Measurements from ENCODE around the gene SLC8A1.
"Not testable (repeated sequence)": the region's sequence is repeated elsewhere in the genome, so short reads cannot be mapped to it uniquely, and the experiment has no call there.

The SLC8A1 gene

DNA sequence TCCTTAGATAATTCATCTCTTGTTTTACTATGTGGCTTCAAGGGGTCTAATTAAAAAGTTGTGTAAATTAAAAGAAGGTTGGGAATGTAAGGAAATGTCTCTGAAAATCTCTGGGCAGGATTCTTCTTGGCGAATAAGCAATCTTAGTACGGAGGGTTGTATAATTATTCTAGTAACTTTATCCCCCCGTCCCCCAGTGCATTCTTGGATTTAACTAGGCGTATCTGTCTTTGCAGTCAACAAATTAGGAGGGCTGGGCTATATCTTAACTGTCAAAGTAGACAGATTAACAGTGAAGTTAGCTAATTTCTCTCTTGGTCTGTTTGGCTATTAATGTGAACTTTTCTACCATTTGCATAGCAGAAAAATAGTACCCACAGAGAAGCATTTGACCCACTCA is 343.0 kb downstream of the SLC8A1 start:
- DNase-seq (ENCODE audit: low spot score): no peak

DNA sequence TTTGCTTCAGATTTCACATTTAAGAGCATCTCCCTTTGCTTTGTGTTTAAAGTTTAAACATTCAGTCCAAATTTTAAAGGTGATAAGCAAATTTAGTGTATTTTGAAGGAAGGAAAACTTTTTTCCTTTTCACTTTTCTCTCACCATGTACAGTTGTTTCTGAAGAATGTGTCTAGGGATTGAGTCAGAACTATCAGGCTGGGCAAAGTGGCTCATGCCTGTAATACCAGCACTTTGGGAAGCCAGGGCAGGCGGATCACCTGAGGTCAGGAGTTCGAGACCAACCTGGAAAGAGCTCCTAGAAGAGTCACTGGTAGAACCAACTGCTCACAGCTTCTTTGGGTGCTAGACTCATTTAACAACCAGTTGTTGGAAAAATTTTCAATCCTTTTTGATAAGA is 345.8 kb downstream of the SLC8A1 start:
- DNase-seq (ENCODE audit: low spot score): no peak

DNA sequence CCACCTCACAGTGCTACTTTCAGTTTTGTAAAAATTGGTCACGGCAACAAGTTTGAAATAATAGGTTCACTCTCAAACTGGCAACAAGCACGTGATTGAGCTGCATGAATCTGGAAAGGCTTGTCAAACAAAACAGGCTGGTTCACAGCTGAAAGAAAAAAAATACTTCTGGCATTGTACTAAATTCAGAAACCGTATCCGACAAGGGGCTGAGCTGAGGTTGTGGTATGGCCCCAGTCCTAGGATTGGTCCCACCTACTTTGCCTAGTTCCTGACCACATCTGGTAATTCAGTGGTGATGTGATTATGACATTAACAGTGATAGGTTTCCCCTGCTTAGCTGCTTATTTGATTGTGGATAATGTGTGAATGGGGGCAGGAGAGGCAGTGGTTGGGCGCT is 346.3 kb downstream of the SLC8A1 start:
- no peak for DNase-seq (ENCODE audit: low spot score)

DNA sequence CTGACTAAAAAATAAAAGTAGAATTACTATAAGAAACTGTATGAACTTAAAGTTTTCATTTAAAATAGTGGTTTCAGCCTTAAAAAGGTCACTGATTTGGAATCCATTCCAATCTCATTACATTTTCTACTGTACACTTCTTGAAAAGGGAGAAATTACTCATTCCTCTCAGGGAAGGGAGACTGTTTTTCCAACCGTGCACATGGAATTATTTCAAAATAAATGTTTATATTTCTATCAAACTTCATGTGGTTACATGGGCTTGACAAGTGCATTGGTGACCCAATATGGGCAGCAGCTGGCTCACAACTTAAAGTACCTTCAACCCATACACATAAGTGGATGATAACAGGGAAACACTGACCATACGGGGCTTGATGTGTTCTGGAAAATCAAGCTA is 348.3 kb downstream of the SLC8A1 start:
- DNase-seq (ENCODE audit: low spot score): no peak

DNA sequence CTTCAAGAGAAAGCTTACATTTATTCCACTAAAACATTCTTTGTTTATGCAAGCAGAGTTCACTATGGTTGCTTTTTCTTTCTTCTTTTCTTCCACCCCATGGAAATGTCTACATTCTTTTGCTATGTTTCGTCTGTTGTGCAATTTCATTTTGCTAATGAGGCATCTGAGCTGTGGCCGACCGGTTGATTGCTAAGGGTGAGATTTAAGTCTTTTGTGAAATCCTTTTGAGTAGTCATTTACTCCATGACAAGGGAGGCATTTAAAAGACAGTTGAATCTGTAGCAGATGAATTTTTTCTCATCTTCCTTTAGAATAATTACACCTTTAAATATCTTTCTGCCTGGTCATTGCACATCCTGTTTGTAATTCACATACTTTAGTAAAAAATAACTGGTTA is 348.7 kb downstream of the SLC8A1 start:
- no peak for DNase-seq (ENCODE audit: low spot score)

DNA sequence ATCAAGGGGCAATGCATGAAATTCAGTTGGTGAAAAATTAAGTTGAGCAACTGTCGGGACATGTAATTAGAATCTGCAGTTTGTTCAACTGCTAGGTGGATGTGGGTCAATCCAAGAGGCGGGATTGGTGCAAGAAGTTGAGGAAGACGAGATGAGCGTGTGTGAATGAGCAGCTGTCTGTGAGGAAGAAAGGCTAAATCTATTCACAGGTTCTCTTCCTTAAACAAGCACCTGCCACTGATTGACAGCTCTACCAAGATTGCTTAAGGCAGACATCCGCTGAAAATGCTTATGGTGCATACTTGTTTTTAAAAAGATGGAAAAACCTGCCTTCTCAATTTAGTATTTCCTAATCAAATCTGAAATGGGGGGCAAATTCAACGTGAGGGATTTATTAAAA is 349.4 kb downstream of the SLC8A1 start:
- DNase-seq (ENCODE audit: low spot score): no peak

DNA sequence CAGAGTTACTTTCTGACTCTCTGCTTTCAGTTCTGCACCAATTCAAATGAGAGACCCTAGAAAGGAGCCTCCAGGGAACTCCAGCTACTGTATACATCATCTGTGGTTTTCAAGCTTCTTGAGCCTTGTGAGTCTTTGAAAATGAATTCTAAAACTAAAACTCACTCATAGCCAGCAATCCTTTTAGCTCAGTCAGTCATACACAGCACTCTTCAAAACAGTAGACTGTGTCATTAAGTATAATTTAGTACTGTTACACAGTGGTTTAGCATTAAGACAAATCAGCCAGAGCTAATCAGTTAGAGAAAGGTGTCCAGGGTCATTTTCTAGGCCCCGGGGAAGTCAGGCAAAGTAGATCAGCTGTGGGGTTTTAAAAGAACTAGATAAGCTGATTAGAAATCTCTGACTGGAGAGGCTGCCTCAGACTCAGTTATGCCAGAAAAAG is 350.7 kb downstream of the SLC8A1 start:
- no peak for DNase-seq (ENCODE audit: low spot score)

DNA sequence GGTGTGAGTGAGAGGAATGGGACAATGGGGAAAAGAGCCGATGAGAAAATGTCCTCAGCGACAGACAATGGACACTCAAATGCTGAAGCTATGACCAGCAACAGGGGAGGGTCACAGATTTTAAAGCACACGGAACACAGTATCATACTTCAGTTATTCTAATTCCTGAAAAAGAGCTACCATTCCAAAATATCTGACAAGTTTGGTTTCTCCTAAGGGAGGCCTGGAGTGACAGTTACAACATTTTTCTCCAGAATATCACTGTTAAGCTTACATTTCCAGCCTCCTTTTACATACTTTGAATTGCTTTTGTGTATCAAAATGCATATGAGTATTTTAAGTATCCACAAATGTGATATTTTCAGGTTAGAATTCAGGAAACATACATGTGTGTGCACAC is 351.2 kb downstream of the SLC8A1 start:
- DNase-seq (ENCODE audit: low spot score): no peak

DNA sequence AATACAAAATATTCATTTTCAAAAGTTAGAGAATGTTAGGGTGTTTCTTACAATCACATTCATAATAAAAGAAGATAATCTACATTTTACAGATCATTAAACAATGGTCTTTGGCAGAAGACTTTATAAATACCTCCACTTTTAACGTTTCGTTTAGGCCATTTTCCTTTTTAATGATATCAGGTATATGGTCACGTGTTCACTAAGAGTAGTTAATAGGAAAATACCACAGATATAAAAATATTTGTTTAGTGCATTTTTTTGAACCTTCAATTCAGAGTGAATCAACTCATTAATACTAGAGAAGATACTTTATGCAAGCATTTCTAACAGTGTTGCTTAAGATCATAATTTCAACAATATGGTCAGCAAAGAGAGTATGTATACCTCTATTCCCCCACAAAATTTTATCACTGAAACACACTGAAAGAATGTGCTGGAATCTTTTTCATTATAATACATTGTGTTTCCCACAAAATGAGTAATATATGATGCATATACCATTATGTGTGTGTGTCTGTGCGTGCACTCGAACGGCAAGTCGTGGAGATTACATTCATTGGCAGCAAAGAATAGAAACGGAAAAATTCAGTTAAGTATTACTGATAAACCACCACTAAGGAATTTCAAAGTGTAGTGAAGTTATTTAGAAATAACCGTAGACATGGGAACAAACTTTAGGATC is 353.0 kb downstream of the SLC8A1 start:
- DNase-seq (ENCODE audit: low spot score): no peak

DNA sequence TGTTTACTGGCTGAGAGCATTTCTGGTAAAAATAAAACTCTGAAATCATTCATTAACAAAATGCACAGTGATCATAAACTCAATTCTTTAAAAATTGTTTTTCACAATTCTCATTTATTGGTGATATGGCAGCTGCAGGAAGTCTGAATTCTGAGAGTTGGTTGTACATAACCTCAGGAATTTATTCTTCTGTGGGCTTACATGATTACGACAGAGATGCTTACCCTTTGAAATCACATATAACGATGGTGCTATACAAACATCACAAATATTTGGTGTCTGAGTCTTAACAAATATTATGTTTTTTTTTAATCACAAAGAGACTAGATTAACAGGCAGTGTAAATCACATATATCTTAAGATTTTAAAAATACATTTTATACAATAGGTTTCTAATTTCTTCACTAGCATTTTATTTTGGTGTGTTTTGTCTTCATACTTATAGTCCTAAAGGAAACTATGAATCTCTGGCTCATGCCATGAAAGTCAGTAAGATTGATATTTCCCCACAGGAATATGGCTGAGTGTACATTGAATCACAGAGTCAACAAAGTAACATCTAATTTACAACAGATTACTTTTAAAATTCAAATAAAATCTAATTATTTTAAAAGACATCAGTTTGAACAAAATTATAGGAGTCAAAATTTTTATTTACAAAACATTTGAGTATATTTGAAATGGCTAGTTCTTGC is 354.1 kb downstream of the SLC8A1 start:
- no peak for DNase-seq (ENCODE audit: low spot score)

DNA sequence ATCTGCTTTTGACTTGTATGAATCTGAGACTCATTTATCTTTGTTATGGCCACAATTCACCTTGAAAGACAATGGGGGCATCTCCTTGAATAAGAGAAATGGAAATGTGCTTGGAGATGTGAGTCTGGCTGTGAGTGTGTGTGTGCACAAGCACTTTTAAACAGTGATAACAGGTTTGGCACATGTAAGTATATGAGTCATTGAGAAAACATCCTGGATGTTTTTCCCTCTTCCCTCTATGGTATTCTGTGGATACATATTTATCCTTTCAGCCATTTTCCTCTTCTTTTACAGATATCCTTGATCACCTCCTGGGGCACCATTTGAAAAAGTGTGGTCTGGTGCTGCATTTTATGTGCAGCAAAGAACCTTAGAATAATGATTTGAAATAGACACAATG is 355.5 kb downstream of the SLC8A1 start:
- DNase-seq (ENCODE audit: low spot score): no peak

DNA sequence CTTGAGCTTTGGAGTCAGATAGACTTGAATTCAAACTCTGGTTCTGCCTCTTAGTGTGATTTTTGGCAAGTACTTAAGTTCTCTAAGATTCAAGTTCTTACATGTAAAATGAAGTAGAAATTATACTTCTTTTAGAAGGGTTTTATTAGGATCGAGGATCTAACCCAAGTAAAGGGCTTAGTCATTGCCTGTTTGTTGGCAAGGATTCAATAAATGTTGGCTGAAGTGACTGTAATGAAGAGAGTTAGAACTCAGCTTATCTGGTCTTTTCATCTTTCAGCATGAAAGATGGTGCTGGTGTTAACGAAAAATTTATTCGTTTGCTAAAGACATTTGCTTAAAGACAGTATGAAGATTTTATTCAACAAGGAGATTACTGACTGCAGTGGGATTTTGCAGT is 356.9 kb downstream of the SLC8A1 start:
- no peak for DNase-seq (ENCODE audit: low spot score)

DNA sequence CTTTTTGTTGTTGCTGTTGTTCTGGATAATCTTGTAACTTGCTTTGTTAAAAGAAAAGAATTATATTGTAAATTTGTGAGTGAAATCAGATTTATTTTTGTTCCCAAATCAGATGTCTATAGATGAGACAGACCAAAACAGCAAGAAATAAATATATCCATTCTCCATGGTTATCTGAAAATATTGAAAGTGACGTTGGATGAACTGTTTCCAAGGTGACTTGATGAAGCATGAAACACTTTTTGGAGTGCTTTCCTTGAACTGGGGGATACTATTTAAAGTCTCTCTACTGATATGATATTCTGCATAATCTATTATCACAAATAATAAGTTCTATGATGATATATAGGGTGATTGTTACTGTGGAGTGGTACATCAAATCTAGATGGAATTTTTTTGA is 357.4 kb downstream of the SLC8A1 start:
- no peak for DNase-seq (ENCODE audit: low spot score)

DNA sequence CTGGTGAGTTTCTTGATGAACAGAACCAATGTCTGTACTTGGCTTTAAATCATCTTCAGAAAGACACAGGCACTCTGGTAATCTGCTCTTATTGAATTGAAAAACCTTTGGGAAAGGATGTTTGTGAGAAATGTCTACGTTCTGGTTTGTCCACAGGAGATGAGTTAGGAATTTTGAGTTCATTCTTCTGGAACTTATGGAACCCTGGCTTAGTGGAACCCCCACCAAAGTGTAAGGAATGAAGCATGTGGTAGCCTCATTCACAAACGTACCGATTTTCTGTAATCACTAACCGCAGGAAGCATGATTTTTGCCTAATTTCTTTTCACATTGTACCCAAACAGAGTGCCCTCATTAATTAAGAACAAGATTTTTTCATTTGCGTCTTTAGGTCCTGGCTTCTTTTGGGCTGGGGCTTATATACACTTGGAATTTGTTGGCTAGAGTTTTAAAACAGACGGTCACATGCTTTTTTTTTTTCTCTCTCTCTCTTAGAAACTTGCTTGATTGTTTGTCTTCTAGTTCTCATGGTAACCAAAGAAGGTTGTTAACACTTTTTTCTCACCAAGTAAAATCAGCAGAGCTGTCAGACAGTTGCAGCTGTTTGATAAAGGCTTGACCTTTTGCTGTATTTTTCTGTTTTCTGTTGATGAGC is 358.7 kb downstream of the SLC8A1 start:
- no peak for DNase-seq (ENCODE audit: low spot score)

DNA sequence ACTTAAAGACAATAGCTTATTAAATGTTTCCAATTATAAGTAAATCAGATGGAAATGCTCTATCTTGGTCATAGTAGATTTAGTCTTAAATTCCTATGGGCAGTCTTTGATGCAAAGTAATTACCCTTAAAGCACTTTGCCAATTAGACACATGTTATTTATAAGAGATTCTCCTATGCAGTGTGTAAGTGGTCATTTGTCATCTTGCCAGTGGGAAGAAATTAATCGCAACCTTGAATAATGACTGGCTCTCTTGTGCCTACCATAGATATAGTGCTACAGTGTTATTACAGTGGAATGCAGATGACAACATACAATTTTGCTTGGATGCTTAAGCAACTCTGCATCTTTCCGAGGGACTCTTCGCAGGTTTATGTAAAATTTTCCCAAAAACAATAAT is 361.8 kb downstream of the SLC8A1 start:
- DNase-seq (ENCODE audit: low spot score): no peak

DNA sequence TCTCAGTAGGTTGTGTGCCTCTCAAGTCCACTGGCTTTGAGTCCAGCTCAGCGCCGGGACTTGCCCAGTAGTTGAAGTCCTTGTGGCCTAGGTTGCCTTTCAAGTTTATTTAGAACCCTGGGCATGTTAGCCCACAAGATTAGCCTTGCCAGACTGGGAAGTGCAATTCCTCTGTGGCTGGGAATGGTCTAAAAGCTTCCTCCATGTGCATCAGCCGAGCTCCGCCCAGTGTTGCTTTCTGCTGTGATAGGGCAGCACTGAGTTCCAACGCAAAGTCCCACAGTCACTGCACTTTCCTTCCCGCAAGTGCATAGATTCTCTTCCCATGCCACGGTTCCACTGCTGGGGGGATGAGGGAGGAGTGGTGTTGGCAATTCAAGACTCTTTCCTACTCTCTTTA is 364.0 kb downstream of the SLC8A1 start:
- DNase-seq (ENCODE audit: low spot score): no peak

DNA sequence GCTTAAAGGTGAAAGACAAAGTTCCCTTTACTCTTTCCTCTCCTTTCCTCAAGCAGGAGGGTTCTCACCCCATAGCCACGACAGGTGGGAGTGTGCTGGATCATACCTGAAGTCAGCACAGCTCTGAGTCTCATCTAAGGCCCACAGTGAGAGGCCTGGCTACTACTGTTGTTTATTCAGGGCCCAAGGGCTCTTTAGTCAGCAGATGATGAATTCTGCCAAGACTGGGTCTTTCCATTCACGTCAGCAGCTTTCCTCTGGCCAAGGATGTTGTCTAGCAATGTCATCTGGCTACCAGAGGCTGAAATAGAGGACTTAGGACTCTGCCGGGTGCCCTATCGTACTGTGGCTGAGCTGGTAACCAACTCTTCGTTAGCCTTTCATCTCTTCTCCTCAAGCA is 364.5 kb downstream of the SLC8A1 start:
- no peak for DNase-seq (ENCODE audit: low spot score)

DNA sequence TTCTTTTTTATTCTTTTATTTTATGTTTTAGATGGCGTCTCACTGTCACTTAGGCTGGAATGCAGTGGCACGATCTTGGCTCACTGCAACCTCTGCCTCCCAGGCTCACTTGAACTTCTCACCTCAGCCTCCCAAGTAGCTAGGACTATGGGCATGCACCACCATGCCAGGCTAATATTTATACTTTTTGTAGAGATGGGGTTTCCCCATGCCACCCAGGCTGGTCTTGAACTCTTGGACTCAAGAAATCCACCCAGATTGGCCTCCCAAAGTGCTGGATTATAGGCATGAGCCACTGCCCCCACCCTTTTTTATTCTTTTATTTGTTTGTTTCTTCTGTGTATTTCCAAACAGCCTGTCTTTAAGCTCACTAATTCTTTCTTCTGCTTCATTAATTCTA is 366.1 kb downstream of the SLC8A1 start:
- DNase-seq (ENCODE audit: low spot score): no peak

DNA sequence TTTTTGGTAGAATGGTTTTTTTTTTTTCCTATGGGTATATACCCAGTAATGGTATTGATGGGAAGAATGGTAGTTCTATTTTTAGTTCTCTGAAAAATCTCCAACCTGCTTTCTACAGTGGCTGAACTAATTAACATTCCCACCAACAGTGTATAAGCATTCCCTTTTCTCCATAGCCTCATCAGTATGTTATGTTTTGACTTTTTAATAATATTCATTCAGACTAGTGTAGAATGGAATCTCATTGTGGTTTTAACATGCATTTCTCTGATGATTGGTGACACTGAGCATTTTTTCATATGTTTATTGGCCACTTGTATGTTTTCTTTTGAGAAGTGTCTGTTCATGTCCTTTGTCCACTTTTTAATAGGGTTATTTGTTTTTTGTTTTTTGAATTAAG is 378.6 kb downstream of the SLC8A1 start:
- not testable (repeated sequence) for DNase-seq (ENCODE audit: low spot score)

DNA sequence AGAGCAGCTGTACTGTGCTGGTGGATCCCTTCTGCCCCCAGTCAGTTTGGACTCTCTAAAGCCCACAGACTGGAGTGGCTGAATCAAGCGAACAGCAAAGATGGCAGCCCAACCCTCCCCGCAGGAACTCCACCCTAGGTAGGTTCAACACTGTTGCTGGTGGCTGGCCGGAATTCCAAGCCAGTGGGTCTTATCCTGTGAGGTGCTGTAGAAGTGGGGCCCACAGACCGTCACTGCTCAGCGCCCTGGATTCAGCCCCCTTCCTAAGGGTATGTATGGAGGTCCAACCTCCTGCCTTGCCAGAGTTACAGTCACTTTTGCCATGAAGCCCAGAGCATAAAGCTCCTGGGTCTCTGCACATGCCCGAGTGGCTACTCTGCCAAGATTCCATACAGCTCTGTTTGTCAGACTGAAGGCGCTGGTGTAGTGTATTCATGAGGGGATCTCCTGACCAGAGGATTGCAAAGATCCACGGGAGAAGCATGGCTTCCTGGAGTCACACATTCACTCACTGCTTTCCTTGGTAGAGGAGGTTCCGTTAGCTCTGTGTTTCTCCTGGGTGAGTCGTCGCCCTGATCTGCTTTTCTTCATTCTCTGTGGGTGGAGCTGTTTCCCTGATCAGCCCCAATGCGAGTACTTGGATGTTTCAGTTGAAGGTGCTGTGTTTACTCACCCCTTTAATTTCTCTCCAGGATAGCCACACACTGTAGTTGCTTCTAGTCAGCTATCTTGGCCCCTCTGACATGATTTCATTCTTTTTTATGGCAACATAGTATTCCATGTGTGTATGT is 379.3 kb downstream of the SLC8A1 start:
- DNase-seq (ENCODE audit: low spot score): no peak

DNA sequence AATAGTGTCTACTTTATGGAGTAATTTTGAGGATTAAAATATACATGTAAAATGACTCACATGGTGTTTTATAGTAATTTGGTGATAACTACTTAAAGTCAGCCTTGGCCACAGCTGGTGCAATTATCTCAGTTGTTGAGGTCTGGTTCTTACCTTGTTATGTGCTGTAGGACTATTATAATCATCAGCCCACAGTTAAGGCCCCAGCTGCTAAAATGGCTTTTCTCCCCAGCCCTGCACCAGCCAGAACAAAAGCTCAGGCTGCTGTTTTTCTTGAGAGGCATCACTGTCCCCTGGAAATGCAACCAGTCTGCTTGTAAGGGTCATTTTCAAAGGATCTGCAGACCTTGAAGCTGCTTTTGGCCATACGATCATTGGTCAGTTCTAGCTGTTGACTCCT is 389.5 kb downstream of the SLC8A1 start:
- no peak for DNase-seq (ENCODE audit: low spot score)

DNA sequence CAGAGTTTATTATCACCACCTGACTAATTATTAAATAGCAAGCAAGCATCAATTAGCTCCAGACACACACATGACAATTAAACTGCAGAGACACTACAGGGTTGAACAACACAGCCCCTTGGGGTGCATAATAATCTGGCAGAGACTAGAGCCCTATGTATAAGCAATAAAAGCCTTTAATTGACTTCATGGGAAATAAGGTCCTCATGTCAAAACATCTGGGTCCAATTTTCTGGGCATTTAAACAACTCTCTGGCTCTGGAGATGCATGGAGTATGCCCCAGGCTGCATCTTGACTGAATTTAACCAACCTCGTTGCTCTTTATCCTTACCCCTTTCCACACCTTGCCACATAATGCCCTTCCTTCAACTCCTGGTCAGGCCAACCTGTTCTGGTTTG is 402.1 kb downstream of the SLC8A1 start:
- DNase-seq (ENCODE audit: low spot score): no peak

DNA sequence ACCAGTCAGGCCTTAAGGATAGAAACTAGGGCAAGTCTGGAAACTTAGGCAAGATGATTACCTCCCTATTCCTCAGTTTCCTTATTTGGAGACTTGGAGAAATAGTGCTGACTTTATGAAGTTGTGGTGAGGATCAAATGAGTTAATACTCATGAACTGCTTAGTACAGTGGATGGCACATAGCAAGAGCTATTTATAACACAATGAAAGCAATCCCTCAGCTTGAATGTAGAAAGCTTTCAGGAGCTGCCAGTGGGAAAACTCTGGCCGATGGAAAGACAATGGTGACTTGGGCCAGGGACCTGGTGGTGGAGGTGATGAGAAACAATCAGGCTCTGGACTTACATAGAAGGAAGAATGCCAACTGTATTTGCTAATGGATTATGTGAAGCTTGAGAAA is 403.4 kb downstream of the SLC8A1 start:
- DNase-seq (ENCODE audit: low spot score): no peak

All from HuH-7.5 (cell line).